MCF 10A (cell line): ENCODE results near the gene POU2F3. TPM values are rescaled to one million over a fixed set of nuclear protein-coding genes. Genes with fewer than 3 reads are reported as not detected.

Source experiments
- BruUV-seq: library from RNA; stranded (reverse); fragments of 400-500 nt; replicated peaks from 2 replicates; lab custom pipeline; 2021; lab: Mats Ljungman, UMichigan
- CTCF ChIA-PET: fragments of 300-600 bp; sonication (Branson Sonifier 250); formaldehyde crosslinking; extraction: SDS; loops from one replicate; lab custom pipeline; 2021; ENCODE audit warnings: antibody characterized with exemption, inconsistent platforms; lab: Yijun Ruan, JAX
- POLR2A ChIA-PET: fragments of 300-600, 350-650 bp; sonication (Branson Sonifier 250); formaldehyde crosslinking; extraction: SDS; loops from one replicate; lab custom pipeline; 2020; ENCODE audit warnings: antibody characterized with exemption, inconsistent platforms; lab: Yijun Ruan, JAX
- DNase-seq: peaks from one replicate; pipeline ENCODE4 v3.0.0-alpha.2; 2018; ENCODE audit not compliant: unreplicated experiment
- H3K27ac Mint-ChIP-seq: one replicate; pipeline ENCODE4 v1.8.0; 2022; ENCODE audit warnings: mild to moderate bottlenecking, low read depth, mixed read lengths; ENCODE audit not compliant: unreplicated experiment
- H3K27me3 Mint-ChIP-seq: one replicate; pipeline ENCODE4 v1.8.0; 2022; ENCODE audit warnings: mixed read lengths; ENCODE audit not compliant: insufficient read depth, unreplicated experiment
- H3K36me3 Mint-ChIP-seq: one replicate; pipeline ENCODE4 v1.8.0; 2022; ENCODE audit warnings: mild to moderate bottlenecking, moderate library complexity, mixed read lengths; ENCODE audit not compliant: insufficient read depth, unreplicated experiment
- H3K4me1 Mint-ChIP-seq: one replicate; pipeline ENCODE4 v1.8.0; 2022; ENCODE audit warnings: mixed read lengths; ENCODE audit not compliant: insufficient read depth, unreplicated experiment
- H3K4me3 Mint-ChIP-seq: one replicate; pipeline ENCODE4 v1.8.0; 2022; ENCODE audit warnings: mild to moderate bottlenecking, moderate library complexity, mixed read lengths; ENCODE audit not compliant: unreplicated experiment
- H3K9me3 Mint-ChIP-seq: one replicate; pipeline ENCODE4 v1.8.0; 2022; ENCODE audit warnings: mixed read lengths; ENCODE audit not compliant: unreplicated experiment
- intact Hi-C: fragments of 100-400 bp; cut with micrococcal nuclease; formaldehyde crosslinking; loops from 2 replicates; pipeline ENCODE4 v1.14.1; 2022
- total RNA-seq: library from RNA; stranded (reverse); gene quantifications from 2 replicates; pipeline ENCODE4 v1.2.3, GENCODE V29; 2022
- TF ChIP-seq, protein P1 (sequence below): fragments of 200-600 bp; IDR thresholded peaks from one replicate; pipeline ENCODE4 v1.8.0; 2022; ENCODE audit warnings: antibody characterized with exemption, mild to moderate bottlenecking; ENCODE audit not compliant: unreplicated experiment

POU2F3 gene
- total RNA-seq, 1 experiment from 2014 or later, result not detected

DNA sequence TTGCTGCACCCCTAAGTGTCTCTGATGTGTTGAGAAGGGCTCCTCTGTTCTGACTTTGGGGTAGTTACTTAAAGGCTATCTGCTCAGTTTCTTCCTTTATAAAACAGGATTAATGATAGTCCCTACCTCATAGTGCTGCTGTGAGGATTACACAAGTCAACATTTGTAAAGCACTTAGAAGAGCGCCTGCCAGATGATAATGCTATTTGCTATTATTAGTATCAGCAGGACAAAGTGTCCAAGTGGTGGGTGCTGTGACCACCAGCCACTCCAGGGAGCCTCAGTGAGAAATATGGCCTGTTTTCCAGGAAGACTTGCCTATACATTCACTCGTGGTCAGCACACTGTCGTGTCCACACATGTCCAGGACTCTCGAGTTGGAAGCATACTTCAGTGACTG is 16.2 kb downstream of the POU2F3 start:
- H3K27ac Mint-ChIP-seq, result no peak overlapping the region
- intact Hi-C loops, result no loop called here
- H3K36me3 Mint-ChIP-seq, result no peaks in the 10 kb centered on the region
- peaks cover 69% of the 10 kb centered on the region for H3K27me3 Mint-ChIP-seq
- TF ChIP-seq, protein P1, sequence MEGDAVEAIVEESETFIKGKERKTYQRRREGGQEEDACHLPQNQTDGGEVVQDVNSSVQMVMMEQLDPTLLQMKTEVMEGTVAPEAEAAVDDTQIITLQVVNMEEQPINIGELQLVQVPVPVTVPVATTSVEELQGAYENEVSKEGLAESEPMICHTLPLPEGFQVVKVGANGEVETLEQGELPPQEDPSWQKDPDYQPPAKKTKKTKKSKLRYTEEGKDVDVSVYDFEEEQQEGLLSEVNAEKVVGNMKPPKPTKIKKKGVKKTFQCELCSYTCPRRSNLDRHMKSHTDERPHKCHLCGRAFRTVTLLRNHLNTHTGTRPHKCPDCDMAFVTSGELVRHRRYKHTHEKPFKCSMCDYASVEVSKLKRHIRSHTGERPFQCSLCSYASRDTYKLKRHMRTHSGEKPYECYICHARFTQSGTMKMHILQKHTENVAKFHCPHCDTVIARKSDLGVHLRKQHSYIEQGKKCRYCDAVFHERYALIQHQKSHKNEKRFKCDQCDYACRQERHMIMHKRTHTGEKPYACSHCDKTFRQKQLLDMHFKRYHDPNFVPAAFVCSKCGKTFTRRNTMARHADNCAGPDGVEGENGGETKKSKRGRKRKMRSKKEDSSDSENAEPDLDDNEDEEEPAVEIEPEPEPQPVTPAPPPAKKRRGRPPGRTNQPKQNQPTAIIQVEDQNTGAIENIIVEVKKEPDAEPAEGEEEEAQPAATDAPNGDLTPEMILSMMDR, result no peak
- no TSS peak for BruUV-seq
- no peak for DNase-seq
- no peaks in the 10 kb centered on the region for H3K9me3 Mint-ChIP-seq
- no peak overlapping the region for H3K4me3 Mint-ChIP-seq
- ChIA-PET POLR2A (no interaction called here), CTCF (no interaction called here)
- no peaks in the 10 kb centered on the region for H3K4me1 Mint-ChIP-seq

GRCh38 chr11:120256779-120257178 is 16.8 kb downstream of the POU2F3 start:
- Mint-ChIP-seq H3K27me3 (peaks cover 74% of the 10 kb centered on the region), H3K4me1 (no peaks in the 10 kb centered on the region), H3K4me3 (no peak overlapping the region), H3K9me3 (no peaks in the 10 kb centered on the region), H3K27ac (no peak overlapping the region), H3K36me3 (no peaks in the 10 kb centered on the region)
- ChIA-PET POLR2A (no interaction called here), CTCF (interaction anchor here (0.6 kb wide), 1 partner anchor 19 kb away, joined by 3 read pairs; no protein-coding TSS in a partner anchor)
- intact Hi-C loops, result no loop called here
- BruUV-seq, result no TSS peak
- DNase-seq, result no peak
- TF ChIP-seq, protein P1, result no peak

DNA sequence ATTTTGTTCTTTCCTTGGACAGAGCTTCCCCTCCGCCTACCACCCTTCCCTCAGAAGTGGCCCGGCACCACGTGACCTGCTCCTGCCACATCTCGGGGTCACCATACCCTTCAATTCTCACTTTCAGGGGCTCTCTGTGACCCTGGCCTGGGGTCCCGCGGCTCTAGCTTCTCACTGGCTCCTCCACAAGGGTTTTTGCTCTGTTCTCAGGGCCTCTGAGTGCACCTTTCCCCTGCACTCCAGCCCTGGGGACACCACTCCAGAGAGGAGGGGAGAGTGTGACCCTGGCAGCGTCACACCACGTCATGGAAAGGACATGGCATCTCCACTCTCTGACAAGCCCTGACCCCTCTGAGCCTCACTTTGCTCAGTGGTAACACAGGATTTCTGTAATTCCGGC is 17.4 kb downstream of the POU2F3 start:
- BruUV-seq, result no TSS peak
- H3K4me1 Mint-ChIP-seq, result no peaks in the 10 kb centered on the region

GRCh38 chr11:120258661-120259060 is 18.7 kb downstream of the POU2F3 start:
- Mint-ChIP-seq H3K9me3 (no peaks in the 10 kb centered on the region), H3K27ac (no peak overlapping the region), H3K36me3 (no peaks in the 10 kb centered on the region), H3K27me3 (peaks cover 72% of the 10 kb centered on the region), H3K4me1 (no peaks in the 10 kb centered on the region), H3K4me3 (no peak overlapping the region)
- BruUV-seq, result no TSS peak
- CTCF ChIA-PET, result interaction anchor here (1.2 to 1.4 kb wide), 3 partner anchors 23 to 44 kb away, joined by 3 to 4 read pairs (median 4); no protein-coding TSS in a partner anchor
- DNase-seq, result no peak
- POLR2A ChIA-PET, result interaction anchor here (0.8 to 1.5 kb wide), 2 partner anchors 10 to 84 kb away, joined by 3 to 6 read pairs; no protein-coding TSS in a partner anchor
- intact Hi-C loops, result no loop called here
- TF ChIP-seq, protein P1, result no peak

More for the DNA sequence above, 17.4 kb downstream of the POU2F3 start:
- H3K9me3 Mint-ChIP-seq, result no peaks in the 10 kb centered on the region
- ChIA-PET CTCF (interaction anchor here (0.6 to 1.4 kb wide), 3 partner anchors 22 to 716 kb away, joined by 3 to 4 read pairs (median 4); no protein-coding TSS in a partner anchor), POLR2A (interaction anchor here (0.9 to 1.5 kb wide), 2 partner anchors 9 to 18 kb away, joined by 3 to 6 read pairs; no protein-coding TSS in a partner anchor)
- H3K4me3 Mint-ChIP-seq, result no peak overlapping the region
- intact Hi-C loops, result no loop called here
- DNase-seq, result no peak
- no peaks in the 10 kb centered on the region for H3K36me3 Mint-ChIP-seq
- no peak overlapping the region for H3K27ac Mint-ChIP-seq
- TF ChIP-seq, protein P1, result no peak
- peaks cover 74% of the 10 kb centered on the region for H3K27me3 Mint-ChIP-seq
